IPS DF 6.9 (cell line): ENCODE measurements around the gene RPGRIP1L.

ENCODE experiments used
- DNase-seq: peaks from one replicate; pipeline ENCODE4 v3.0.0-alpha.2; 2013; ENCODE audit warnings: low read depth, low spot score
- H3K27ac ChIP-seq: one replicate; pipeline ENCODE4 v1.5.1; 2013; ENCODE audit warnings: low read length, control low read depth
- H3K27me3 ChIP-seq: 2 replicates; pipeline ENCODE4 v1.6.1; 2013; ENCODE audit warnings: mild to moderate bottlenecking, low read length; ENCODE audit not compliant: control insufficient read depth, insufficient read depth
- H3K36me3 ChIP-seq: 2 replicates; pipeline ENCODE4 v1.6.1; 2013; ENCODE audit warnings: low read length; ENCODE audit not compliant: control insufficient read depth, insufficient read depth
- H3K4me1 ChIP-seq: 2 replicates; pipeline ENCODE4 v1.6.1; 2013; ENCODE audit warnings: low read length; ENCODE audit not compliant: control insufficient read depth, insufficient read depth
- H3K4me3 ChIP-seq: 2 replicates; pipeline ENCODE4 v1.5.1; 2013; ENCODE audit warnings: mild to moderate bottlenecking, low read length
- H3K9me3 ChIP-seq: 2 replicates; pipeline ENCODE4 v1.6.1; 2013; ENCODE audit warnings: low read length, inconsistent platforms; ENCODE audit not compliant: control insufficient read depth, insufficient read depth
- whole genome bisulfite sequencing: extraction: QIAGEN DNeasy Blood & Tissue Kit; methylation state at CpG from one replicate; pipeline ENCODE4 v1.1.7; 2013; ENCODE audit warnings: mixed read lengths, missing lambda C conversion rate; ENCODE audit not compliant: insufficient read length, insufficient coverage; 5-methylcytosine and 5-hydroxymethylcytosine counted together

RPGRIP1L gene

GRCh38 chr16:53609536-53609935 lies 94.1 kb downstream of the RPGRIP1L start:
- Histone ChIP-seq H3K4me3 (no peak overlapping the region), H3K36me3 (no peaks in the 10 kb centered on the region), H3K27ac (no peak overlapping the region), H3K4me1 (no peaks in the 10 kb centered on the region), H3K27me3 (no peaks in the 10 kb centered on the region), H3K9me3 (no peaks in the 10 kb centered on the region)
- no peak for DNase-seq
- no CpG with 5 or more reads among the region's 4 CpGs for WGBS

GRCh38 chr16:53608094-53608493 lies 95.6 kb downstream of the RPGRIP1L start:
- no peak for DNase-seq
- Histone ChIP-seq H3K27ac (no peak overlapping the region), H3K4me3 (no peak overlapping the region), H3K27me3 (no peaks in the 10 kb centered on the region), H3K36me3 (no peaks in the 10 kb centered on the region), H3K9me3 (no peaks in the 10 kb centered on the region), H3K4me1 (no peaks in the 10 kb centered on the region)
- no CpG with 5 or more reads among the region's 2 CpGs for WGBS

- WGBS, result no CpG with 5 or more reads among the region's 2 CpGs
- Histone ChIP-seq H3K27ac (no peak overlapping the region), H3K4me1 (no peaks in the 10 kb centered on the region), H3K27me3 (no peaks in the 10 kb centered on the region), H3K36me3 (no peaks in the 10 kb centered on the region), H3K9me3 (no peaks in the 10 kb centered on the region), H3K4me3 (no peak overlapping the region)
- no peak for DNase-seq
Observed at GRCh38 chr16:53605831-53606400, 97.7 kb downstream of the RPGRIP1L start.

- no CpG with 5 or more reads among the region's 10 CpGs for WGBS
- H3K4me1 ChIP-seq, result no peaks in the 10 kb centered on the region
- no peaks in the 10 kb centered on the region for H3K36me3 ChIP-seq
- no peaks in the 10 kb centered on the region for H3K27me3 ChIP-seq
- no peak overlapping the region for H3K27ac ChIP-seq
- no peaks in the 10 kb centered on the region for H3K9me3 ChIP-seq
- H3K4me3 ChIP-seq, result no peak overlapping the region
- no peak for DNase-seq
Observed at GRCh38 chr16:53605356-53605755, 98.3 kb downstream of the RPGRIP1L start.

- no peak overlapping the region for H3K4me3 ChIP-seq
- no peak for DNase-seq
- H3K4me1 ChIP-seq, result no peaks in the 10 kb centered on the region
- no CpG with 5 or more reads among the region's 4 CpGs for WGBS
- no peaks in the 10 kb centered on the region for H3K27me3 ChIP-seq
- no peaks in the 10 kb centered on the region for H3K36me3 ChIP-seq
- H3K9me3 ChIP-seq, result no peaks in the 10 kb centered on the region
- H3K27ac ChIP-seq, result no peak overlapping the region
Observed at GRCh38 chr16:53601961-53602360, 101.7 kb downstream of the RPGRIP1L start.

- Histone ChIP-seq H3K9me3 (no peaks in the 10 kb centered on the region), H3K36me3 (no peaks in the 10 kb centered on the region), H3K4me3 (no peak overlapping the region), H3K27ac (no peak overlapping the region), H3K27me3 (no peaks in the 10 kb centered on the region), H3K4me1 (no peaks in the 10 kb centered on the region)
- DNase-seq, result no peak
- no CpG with 5 or more reads among the region's 1 CpG for WGBS
Observed at GRCh38 chr16:53600616-53601015, 103.0 kb downstream of the RPGRIP1L start.

GRCh38 chr16:53600126-53600525 lies 103.5 kb downstream of the RPGRIP1L start:
- Histone ChIP-seq H3K4me1 (no peaks in the 10 kb centered on the region), H3K27me3 (no peaks in the 10 kb centered on the region), H3K4me3 (no peak overlapping the region), H3K9me3 (no peaks in the 10 kb centered on the region), H3K36me3 (no peaks in the 10 kb centered on the region), H3K27ac (no peak overlapping the region)
- WGBS, result no CpG with 5 or more reads among the region's 3 CpGs
- DNase-seq, result no peak

GRCh38 chr16:53599548-53599947 lies 104.1 kb downstream of the RPGRIP1L start:
- WGBS, result no CpG with 5 or more reads among the region's 5 CpGs
- Histone ChIP-seq H3K36me3 (no peaks in the 10 kb centered on the region), H3K27ac (no peak overlapping the region), H3K9me3 (no peaks in the 10 kb centered on the region), H3K27me3 (no peaks in the 10 kb centered on the region), H3K4me1 (no peaks in the 10 kb centered on the region), H3K4me3 (no peak overlapping the region)
- no peak for DNase-seq

GRCh38 chr16:53598511-53599275 lies 105.0 kb downstream of the RPGRIP1L start:
- DNase-seq, result no peak
- H3K27ac ChIP-seq, result no peak overlapping the region
- no peaks in the 10 kb centered on the region for H3K36me3 ChIP-seq
- WGBS, result no CpG with 5 or more reads among the region's 3 CpGs
- no peak overlapping the region for H3K4me3 ChIP-seq
- H3K27me3 ChIP-seq, result no peaks in the 10 kb centered on the region
- no peaks in the 10 kb centered on the region for H3K4me1 ChIP-seq
- H3K9me3 ChIP-seq, result no peaks in the 10 kb centered on the region

GRCh38 chr16:53597776-53598175 lies 105.9 kb downstream of the RPGRIP1L start:
- no peaks in the 10 kb centered on the region for H3K9me3 ChIP-seq
- no CpG with 5 or more reads among the region's 3 CpGs for WGBS
- no peak overlapping the region for H3K27ac ChIP-seq
- H3K4me1 ChIP-seq, result no peaks in the 10 kb centered on the region
- no peaks in the 10 kb centered on the region for H3K36me3 ChIP-seq
- no peak for DNase-seq
- H3K27me3 ChIP-seq, result no peaks in the 10 kb centered on the region
- H3K4me3 ChIP-seq, result no peak overlapping the region
